Pulmonary artery endothelial cell (primary cell): ENCODE results near the gene RAB3IP. TPM values are rescaled to one million over a fixed set of nuclear protein-coding genes. Genes with fewer than 3 reads are reported as not detected.
"Not testable (repeated sequence)": the region's sequence is repeated elsewhere in the genome, so short reads cannot be mapped to it uniquely, and the experiment has no call there.

Experiments
- DNase-seq: peaks from one replicate; pipeline ENCODE4 v3.0.0-alpha.2; 2011; ENCODE audit warnings: low read depth, low spot score
- total RNA-seq: library from RNA; depleted of rRNA; stranded (reverse); fragments of >200 nt; gene quantifications from 2 replicates; pipeline ENCODE4 v1.2.3, GENCODE V29; 2014

Gene RAB3IP
- total RNA-seq, 1 donor from 2014 or later = 19.7 TPM

DNA sequence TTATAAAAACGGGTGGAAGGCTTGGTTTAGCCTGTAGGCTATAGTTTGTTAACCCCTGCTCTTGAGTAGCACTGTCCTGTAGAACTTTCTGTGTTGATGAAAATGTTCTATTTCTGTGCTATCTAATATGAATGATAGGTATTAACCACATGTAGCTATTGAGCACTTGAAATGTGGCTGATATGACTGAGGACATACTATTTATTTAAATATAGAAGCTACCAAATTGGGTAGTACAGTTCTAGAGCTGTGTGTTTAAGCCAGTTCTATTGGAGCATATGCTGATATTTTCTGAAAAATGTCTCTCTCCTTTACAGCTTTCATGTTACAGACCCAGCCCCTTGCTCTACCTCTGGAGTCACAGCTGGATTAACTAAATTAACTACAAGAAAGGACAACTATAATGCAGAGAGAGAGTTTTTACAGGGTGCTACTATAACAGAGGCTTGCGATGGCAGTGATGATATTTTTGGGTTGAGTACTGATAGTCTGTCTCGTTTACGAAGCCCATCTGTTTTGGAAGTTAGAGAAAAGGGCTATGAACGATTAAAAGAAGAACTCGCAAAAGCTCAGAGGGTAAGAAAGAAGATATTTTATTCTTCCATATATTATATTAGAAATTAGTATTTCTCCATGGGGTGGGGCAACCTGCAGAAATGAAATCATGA is 17.6 kb downstream of the RAB3IP start:
- DNase-seq = no peak

GRCh38 chr12:69758105-69758504 is 19.4 kb downstream of the RAB3IP start:
- no peak for DNase-seq

- DNase-seq = not testable (repeated sequence)
These were observed 20.9 kb downstream of the RAB3IP start for GRCh38 chr12:69759581-69759980.

GRCh38 chr12:69765515-69765914 is 26.9 kb downstream of the RAB3IP start:
- DNase-seq = no peak

GRCh38 chr12:69766260-69766659 is 27.6 kb downstream of the RAB3IP start:
- no peak for DNase-seq

- DNase-seq = peak; percentile 13
These were observed 41.3 kb downstream of the RAB3IP start for GRCh38 chr12:69779928-69780327.

DNA sequence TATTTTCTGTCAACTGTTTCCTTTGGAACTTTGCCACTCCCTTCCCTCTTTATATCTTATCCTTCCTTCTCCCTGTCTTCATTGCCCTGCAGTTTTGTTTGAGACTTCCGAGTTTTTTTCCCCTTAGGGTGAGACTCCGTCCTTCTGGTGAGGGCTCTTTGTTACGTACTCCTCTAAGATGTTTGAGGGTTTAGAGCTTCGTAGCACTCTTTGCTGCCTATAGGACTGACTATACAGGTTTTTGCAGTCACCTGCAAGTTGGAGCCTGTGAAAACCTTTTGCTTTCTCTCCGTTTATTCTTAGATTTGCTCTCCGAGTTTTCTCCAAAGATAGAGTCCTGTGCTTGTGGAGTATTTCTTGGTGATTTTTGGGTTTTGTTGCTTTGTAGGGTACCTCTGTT is 44.7 kb downstream of the RAB3IP start:
- DNase-seq = no peak

DNA sequence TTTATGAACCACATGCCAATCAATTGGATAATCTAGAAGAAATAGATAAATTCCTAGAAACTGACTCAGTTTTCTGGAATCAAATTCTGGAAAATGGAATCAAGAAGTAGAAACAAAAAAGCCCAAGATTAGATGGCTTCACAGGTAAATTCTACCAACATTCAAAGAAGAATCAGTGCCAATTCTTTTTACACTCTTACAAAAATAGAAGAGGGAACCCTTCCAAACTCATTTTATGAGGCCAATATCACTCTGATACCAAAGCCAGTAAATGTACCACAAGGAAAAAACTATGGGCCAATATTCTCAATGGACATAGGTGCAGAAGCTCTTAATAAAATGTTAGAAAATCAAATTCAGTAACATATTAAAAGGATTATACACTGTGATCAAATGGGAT is 50.7 kb downstream of the RAB3IP start:
- no peak for DNase-seq

DNA sequence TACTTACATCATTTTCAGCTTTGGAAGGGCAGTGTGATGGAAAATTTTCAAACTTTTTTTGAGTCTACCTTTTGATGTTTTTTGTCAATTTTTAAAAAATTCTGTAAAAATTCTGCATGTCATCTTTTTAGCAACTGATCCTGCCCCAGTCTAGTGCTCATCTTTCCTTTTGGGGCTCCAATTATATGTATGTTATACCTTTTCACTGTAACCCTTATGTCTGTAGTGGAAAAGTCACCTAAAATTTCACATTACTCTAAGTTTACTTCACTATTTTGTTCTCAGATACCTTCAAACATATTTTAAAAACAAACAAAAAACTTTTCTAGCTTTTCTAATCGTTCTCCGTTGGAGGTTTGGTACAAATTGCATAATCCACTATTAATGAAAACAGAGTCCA is 53.9 kb downstream of the RAB3IP start:
- no peak for DNase-seq

- DNase-seq = not testable (repeated sequence)
These were observed 68.6 kb downstream of the RAB3IP start for GRCh38 chr12:69807101-69807897.

- DNase-seq = no peak
These were observed 72.3 kb downstream of the RAB3IP start for GRCh38 chr12:69810870-69811498.

DNA sequence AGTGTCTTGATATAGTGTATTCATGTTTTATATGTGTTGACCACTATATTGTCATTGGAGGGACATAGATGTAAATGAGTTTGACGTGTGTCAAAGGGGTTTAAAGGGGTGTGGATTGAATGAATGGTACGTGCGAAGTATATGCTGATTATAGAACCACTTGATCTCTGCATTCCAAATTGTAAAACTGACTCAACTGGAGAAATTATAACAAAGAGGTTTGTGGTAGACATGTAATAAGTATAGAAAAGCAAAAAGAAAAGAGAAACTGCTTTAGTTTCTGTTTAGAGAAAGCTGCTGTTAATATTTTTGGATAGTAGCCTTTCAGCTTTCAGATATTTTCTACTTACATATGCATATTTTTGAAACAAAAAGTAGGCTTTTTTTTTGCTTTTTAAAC is 77.4 kb downstream of the RAB3IP start:
- no peak for DNase-seq

- no peak for DNase-seq
These were observed 82.4 kb downstream of the RAB3IP start for GRCh38 chr12:69821032-69821455.

GRCh38 chr12:69821456-69822159 is 82.9 kb downstream of the RAB3IP start:
- peak; percentile 67 for DNase-seq

GRCh38 chr12:69822201-69822860 is 83.7 kb downstream of the RAB3IP start:
- DNase-seq = no peak

GRCh38 chr12:69824028-69824427 is 85.4 kb downstream of the RAB3IP start:
- no peak for DNase-seq

- no peak for DNase-seq
These were observed 86.4 kb downstream of the RAB3IP start, which contains the start of gene MYRFL for GRCh38 chr12:69824966-69825560. Gene MYRFL (plus strand): TSS chr12:69825227. CDS start chr12:69825518, 291 bp downstream.

- DNase-seq = no peak
These were observed 90.2 kb downstream of the RAB3IP start for GRCh38 chr12:69828897-69829296.

- no peak for DNase-seq
These were observed 95.0 kb downstream of the RAB3IP start for GRCh38 chr12:69833696-69834095.

- no peak for DNase-seq
These were observed 95.5 kb downstream of the RAB3IP start for GRCh38 chr12:69834147-69834546.

GRCh38 chr12:69834576-69834975 is 95.9 kb downstream of the RAB3IP start:
- no peak for DNase-seq
